Activated naive CD8-positive, alpha-beta T cell treated with anti-CD3 and anti-CD28 coated beads, Interleukin-2, amount 50 U/mL, for 16 hours (primary cell): ENCODE data around the gene SLC35F1.
"Not testable (repeated sequence)": the region's sequence is repeated elsewhere in the genome, so short reads cannot be mapped to it uniquely, and the experiment has no call there.

Experiments used
- DNase-seq: peaks from one replicate; pipeline ENCODE4 v3.0.0-alpha.2; 2020; ENCODE audit warnings: low read depth, low spot score

Gene SLC35F1

DNA sequence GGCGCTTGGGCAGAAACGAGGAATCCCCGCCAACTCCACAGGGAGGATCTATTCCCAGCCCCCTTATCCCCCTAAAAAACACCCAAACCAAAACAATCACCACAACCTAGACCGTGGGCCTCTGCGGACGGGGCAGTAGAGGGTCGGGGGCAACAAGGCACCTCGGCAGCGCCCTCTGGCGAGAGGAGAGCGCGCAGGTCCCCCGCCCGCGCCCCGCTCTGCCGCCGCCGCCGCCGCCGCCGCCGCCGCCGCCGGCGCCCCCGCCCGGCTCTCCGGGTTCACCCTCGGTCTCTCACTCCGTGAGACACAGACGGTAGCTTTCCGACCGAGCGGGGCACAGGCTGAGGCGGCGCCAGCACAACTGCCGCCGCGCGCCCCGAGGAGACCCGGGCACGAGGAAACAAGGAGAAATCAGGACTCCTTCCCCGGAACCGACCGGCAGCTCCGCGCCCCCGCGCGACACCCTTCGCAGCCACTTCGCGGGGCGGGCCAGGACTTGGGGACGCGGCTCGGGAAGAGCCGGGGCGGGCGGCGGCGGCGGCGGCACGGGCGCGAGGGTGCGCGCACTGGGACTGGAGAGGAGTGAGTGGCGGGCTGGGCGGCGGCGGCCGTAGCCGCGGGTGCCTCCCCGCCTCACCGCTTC is at the start of gene SLC35F1:
Gene SLC35F1, plus strand, starts transcription at position 307 of the 643 bp plus-strand sequence.
- DNase-seq: no peak

DNA sequence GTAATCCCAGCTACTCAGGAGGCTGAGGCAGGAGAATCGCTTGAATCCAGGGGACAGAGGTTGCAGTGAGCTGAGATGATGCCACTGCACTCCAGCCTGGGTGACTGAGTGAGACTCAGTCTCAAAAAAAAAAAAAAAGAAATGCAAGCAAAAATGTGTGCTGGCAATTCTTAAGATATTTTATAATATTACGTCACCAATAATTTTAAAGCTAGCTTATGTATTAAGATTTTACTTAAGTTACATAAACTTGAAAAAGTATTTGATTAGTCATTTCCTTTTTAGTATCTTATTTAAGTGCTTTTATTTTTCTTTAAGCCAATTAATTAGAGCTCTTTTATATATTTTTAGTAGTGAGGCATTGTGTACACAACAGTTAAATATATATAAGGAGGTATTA is 48.5 kb upstream of the SLC35F1 start:
- DNase-seq: not testable (repeated sequence)

DNA sequence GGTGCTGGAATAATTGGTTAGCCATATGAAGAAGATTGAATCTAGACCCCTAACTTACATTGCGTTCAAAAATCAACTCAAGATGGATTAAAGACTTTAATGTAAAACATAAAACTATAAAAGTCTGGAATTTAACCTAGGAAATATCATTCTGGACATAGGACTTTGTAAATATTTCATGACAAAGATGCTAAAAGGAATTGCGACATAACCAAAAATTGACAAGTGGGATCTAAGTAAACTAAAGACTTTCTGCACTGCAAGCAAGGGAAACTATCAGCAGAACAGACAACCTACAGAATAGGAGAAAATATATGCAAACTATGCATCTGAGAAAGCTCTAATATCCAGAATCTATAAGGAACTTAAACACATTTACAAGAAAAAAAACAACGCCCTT is 45.5 kb upstream of the SLC35F1 start:
- DNase-seq: no peak

DNA sequence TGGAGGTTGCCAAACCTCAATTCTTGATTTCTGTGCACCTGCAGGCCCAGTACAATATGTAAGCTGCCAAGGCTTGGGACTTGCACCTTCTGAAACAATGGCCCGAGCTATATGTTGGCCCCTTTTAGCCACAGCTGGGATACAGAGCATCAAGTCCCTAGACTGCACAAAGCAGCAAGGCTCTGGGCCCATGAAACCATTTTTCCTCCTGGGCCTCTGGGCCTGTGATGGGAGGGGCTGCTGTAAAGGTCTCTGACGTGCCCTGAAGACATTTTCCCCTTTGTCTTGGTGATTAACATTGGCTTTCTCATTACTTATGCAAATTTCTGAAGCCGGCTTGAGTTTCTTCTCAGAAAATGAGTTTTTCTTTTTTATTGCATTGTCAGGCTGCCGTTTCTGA is 40.5 kb upstream of the SLC35F1 start:
- DNase-seq: no peak

- DNase-seq: no peak
Measured at GRCh38 chr6:117870486-117871242, 36.4 kb upstream of the SLC35F1 start.

DNA sequence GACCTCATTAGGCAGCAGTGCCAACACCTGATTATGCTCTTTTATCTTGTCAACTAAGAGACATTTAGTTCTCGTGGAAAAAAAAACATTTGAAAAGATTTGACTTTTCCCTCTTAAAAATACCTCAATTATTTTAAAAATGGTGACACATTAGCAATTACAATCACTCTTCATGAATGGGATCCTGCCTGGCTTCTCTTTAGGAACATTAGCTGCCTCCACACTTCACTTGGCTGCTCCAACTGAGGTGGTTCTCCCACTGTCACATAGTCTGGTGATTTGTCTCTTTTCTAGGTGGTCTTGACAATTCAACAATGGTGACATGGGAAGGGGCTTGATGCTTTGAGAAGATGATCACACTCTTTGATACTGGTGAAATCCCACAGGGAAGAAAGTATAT is 26.2 kb upstream of the SLC35F1 start:
- no peak for DNase-seq

DNA sequence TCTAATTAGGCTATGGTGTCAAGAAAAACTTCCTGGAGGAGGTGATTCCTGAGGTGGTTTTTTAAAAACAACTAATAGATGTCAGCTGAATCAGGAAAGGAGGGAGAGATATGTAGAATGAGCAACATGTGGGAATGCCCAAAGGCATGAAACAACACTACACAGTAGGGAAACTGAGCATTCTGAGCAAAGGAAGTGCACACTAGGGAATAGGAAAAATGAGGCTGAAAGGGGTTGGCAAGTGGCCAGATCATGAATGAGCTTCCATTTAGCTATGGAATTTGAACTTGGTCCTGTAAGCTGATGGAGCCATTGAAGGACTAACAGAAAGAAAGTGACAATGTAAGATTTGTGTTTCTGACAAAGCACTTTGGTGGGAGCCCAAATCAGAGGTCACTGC is 16.9 kb upstream of the SLC35F1 start:
- DNase-seq: no peak

DNA sequence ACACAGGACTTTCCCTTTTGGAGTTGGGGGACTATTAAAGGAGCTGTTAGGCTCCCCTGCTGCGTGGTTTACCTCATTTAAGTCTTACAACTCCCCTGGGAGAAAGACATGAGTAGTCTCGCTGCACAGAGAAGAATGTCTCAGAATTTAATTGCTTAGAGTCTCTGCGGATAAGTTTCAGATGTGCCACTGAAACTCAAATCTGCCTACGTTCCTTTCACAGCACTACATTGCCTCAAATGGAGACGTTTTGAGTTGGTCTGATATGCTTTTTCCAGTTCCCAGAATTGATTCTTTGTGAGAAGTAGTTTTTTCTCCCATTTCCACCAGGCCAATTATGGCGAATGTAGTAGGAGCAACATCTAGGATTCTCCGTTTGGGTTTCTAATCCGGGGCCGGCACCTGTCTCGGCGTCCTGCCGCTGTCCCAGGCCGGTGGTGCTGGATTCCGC is 532 bp upstream of the SLC35F1 start:
- no peak for DNase-seq

DNA sequence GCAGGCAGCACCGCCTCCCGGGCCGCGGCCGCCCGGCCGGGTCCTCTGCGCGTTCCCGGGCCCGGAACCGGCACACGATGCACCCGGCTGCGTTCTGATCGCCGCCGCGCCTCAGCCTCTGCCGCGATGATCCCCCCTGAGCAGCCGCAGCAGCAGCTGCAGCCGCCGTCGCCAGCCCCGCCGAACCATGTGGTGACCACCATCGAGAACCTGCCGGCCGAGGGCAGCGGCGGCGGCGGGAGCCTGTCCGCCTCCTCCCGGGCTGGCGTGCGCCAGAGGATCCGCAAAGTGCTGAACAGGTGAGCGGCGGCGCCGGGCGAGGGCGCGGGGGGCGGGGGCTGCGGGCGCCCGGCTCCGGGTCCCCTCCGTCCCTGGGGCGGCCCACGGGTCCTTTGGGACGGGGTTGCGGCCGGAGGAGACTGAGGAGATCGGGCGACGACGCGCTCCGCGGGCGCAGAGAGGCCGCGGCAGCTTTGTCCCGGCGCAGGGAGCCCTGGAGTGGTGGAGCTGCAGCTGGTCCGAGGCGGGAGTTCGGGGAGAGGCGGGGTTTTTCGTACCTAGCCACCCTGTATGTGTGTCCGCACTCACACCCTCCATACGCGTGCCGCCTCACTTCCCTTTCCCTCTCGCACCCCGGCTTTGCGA is 659 bp downstream of the SLC35F1 start:
- DNase-seq: no peak

- DNase-seq: no peak
Measured at GRCh38 chr6:117908246-117909068, 1.4 kb downstream of the SLC35F1 start.

DNA sequence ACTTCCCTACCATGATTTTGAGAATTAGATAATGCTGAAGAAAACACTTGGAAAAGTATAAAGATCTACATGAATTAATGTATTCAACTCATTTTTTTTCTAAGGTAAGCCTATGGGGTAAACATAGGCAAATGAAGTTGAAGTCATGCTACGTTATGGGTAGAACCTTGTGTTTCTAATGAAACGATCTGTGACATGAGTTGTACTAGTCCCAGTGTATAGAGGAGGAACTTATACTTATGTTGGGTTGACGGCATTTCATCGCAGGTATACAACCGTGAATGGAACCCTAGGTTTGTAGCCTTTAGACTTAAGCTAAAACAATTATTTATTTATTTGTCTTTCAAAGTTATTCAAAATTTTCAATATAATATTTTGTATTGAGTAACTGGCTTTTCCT is 2.6 kb downstream of the SLC35F1 start:
- no peak for DNase-seq

GRCh38 chr6:117910549-117910948 is 3.5 kb downstream of the SLC35F1 start:
- no peak for DNase-seq

- DNase-seq: no peak
Measured at GRCh38 chr6:117911150-117911549, 4.1 kb downstream of the SLC35F1 start.

DNA sequence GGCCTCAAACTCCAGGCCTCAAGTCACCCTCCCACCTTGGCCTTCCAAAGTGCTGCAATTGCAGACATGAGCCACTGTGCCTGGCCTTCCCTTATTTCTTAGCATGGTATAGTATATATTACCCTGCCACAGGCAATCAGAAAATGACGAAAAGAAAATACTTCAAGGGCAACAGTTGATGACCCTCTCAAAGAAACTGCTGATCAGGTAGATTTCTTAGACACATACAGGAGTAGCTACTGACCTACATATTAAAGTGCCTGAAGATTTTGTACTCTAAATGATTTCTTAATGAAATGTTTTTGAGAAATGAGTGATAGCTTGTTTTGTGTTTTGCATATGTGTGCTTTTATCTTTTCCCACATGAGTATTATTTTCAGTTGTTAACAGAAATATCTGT is 4.6 kb downstream of the SLC35F1 start:
- no peak for DNase-seq

DNA sequence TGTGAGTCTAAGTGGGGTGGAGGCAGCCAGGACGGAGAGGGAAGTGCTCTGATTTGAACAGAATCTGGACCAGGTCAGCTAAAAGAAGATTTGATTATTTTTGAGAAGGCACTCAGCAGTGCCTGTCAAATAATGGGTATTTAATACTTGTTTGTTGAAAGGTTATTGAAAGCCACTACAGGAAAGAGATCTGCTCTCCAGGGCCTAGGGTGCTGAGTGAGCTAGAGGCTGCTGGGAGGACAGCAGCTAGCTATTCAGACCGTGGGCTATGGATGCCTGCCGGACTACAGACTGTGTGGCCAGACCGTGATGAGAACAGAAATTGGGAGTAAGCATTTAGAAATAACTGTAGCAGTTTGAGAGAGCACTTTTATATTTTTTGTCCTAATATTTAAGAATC is 8.8 kb downstream of the SLC35F1 start:
- DNase-seq: no peak

- no peak for DNase-seq
Measured at GRCh38 chr6:117916483-117916882, 9.4 kb downstream of the SLC35F1 start.

DNA sequence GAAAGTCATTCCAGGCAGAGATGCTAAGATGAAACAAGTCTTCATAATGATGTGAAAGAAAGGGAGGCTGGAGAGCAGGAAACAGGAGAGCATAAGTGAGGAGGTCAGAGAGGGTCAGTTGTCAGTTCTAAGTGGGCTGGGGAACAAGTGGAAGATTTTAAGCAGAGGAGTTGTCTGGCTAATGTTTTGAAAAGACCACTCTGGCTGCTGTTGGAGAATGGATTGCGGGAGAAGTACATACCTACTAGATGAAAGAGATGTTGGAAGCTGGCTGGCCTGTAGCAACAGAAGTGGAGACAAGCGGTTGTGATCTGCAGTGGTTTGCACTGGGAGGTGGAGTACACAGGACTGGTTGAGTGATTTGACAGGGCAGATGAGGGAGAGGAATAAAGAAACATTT is 10.1 kb downstream of the SLC35F1 start:
- no peak for DNase-seq

GRCh38 chr6:117918454-117918853 is 11.4 kb downstream of the SLC35F1 start:
- no peak for DNase-seq

- DNase-seq: no peak
Measured at GRCh38 chr6:117919275-117919674, 12.2 kb downstream of the SLC35F1 start.

DNA sequence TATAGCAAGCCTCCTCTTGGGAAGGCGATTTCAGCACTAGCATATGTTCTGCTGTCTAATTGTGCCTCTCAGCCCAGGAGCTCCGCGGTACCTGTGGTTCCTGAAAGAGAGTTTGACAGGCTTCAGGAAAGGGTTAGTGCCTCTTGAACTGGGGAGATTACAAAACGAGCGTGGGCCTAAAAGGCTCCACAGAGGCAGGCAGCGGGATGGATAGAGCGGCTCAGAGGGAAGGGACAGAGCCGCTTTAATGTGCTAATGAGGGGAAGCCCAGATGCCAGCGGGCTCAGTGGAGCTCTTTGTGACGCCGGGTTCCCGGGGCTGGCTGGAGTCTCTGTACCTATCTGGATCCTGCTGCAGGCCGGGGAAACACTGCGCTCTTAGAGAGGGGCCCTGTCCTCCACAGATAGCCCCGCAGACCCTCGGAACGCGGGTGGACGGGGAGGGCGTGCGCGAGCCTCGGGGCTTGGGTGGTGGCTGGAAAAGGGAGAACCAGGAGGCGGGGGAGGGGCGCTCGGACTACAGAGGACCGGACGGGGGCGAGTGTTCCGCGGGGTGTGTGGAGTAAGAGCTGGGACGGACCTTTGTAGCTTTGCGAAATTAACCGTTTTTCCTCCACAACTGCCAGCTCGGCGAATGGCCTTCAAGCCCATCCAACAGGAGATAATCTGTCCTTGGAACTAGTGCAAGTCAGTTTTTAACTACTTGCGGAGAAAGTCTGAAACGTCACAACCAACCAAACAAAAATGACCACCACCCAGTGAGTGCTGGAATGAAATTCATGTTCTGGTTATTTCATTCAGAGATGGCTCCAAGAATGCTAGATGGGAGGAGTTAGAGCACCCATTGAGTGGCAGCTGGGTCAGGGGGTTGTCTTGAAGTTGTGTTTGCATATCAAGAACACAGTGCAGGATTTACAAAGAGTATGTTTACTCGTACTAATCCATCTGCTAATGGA is 13.0 kb downstream of the SLC35F1 start:
- DNase-seq: no peak

GRCh38 chr6:117924690-117925089 is 17.6 kb downstream of the SLC35F1 start:
- no peak for DNase-seq
